Fibroblast of lung (primary cell): ENCODE measurements around the gene FOXO4. TPM values are rescaled to one million over a fixed set of nuclear protein-coding genes. Genes with fewer than 3 reads are reported as not detected.

Source experiments
- DNase-seq, 2 donors: peaks; one replicate each; pipeline versions ENCODE4 v3.0.0 to v3.0.0-alpha.2; 2010; ENCODE audit warnings: low read depth in 2 of 2
- H2AFZ ChIP-seq: 2 replicates; pipeline ENCODE4 v1.5.1; 2012; ENCODE audit warnings: low read length, control low read depth, inconsistent platforms
- H3K27ac ChIP-seq: 2 replicates; pipeline ENCODE4 v1.5.1; 2011; ENCODE audit warnings: low read length, control low read depth; ENCODE audit not compliant: insufficient read depth
- H3K27me3 ChIP-seq: 2 replicates; pipeline ENCODE4 v1.5.1; 2011; ENCODE audit warnings: mild to moderate bottlenecking, low read length; ENCODE audit not compliant: control insufficient read depth, insufficient read depth
- H3K36me3 ChIP-seq: 2 replicates; pipeline ENCODE4 v1.5.1; 2011; ENCODE audit warnings: low read length; ENCODE audit not compliant: control insufficient read depth, insufficient read depth
- H3K4me1 ChIP-seq: 2 replicates; pipeline ENCODE4 v1.5.1; 2011; ENCODE audit warnings: low read length; ENCODE audit not compliant: control insufficient read depth, insufficient read depth; ENCODE audit errors: extremely low read depth
- H3K4me2 ChIP-seq: 2 replicates; pipeline ENCODE4 v1.5.1; 2011; ENCODE audit warnings: low read length, control low read depth; ENCODE audit not compliant: insufficient read depth; ENCODE audit errors: extremely low read depth
- H3K4me3 ChIP-seq, 4 experiments: fragments of 200-600 bp in 1 of 4; sonication (generic) in 1 of 4; replicated peaks in 1 of 4; 2 replicates each; pipeline ENCODE4 v1.5.1; 2011 to 2016; ENCODE audit warnings: low read length in 4 of 4, low read depth in 3 of 4, mild to moderate bottlenecking in 3 of 4, control low read depth in 2 of 4, inconsistent platforms in 1 of 4, mixed read lengths in 1 of 4; ENCODE audit not compliant: insufficient read depth in 1 of 4; ENCODE audit errors: control extremely low read depth in 1 of 4
- H3K79me2 ChIP-seq: 2 replicates; pipeline ENCODE4 v1.5.1; 2012; ENCODE audit warnings: mild to moderate bottlenecking, low read length, inconsistent platforms; ENCODE audit not compliant: control insufficient read depth, insufficient read depth
- H3K9ac ChIP-seq: 2 replicates; pipeline ENCODE4 v1.5.1; 2011; ENCODE audit warnings: mild to moderate bottlenecking, low read length, control low read depth; ENCODE audit not compliant: insufficient read depth
- H3K9me3 ChIP-seq: 2 replicates; pipeline ENCODE4 v1.5.1; 2012; ENCODE audit warnings: low read depth, low read length; ENCODE audit not compliant: control insufficient read depth, insufficient read depth
- H4K20me1 ChIP-seq: 2 replicates; pipeline ENCODE4 v1.5.1; 2011; ENCODE audit warnings: low read length; ENCODE audit not compliant: control insufficient read depth, insufficient read depth; ENCODE audit errors: extremely low read depth
- EZH2 ChIP-seq: IDR thresholded peaks from 2 replicates; pipeline ENCODE4 v1.5.1; 2012; ENCODE audit warnings: low read length, control low read depth, mild to moderate bottlenecking; ENCODE audit errors: missing control alignments
- polyA plus RNA-seq, 2 donors: library from polyadenylated mRNA; depleted of rRNA in 1 of 2; stranded (reverse) in 1 of 2; unstranded in 1 of 2; fragments of >200 nt; gene quantifications; 2 replicates each; pipeline ENCODE4 v1.2.1, GENCODE V29; 2011 to 2012; ENCODE audit warnings: missing spikeins in 1 of 2
- total RNA-seq: library from RNA; depleted of rRNA; stranded (reverse); fragments of >200 nt; gene quantifications from 2 replicates; pipeline ENCODE4 v1.2.1, GENCODE V29; 2014
- TF ChIP-seq, protein P1 (sequence below), 2 donors: IDR thresholded peaks in 1 of 2; conservative IDR thresholded peaks in 1 of 2; 1 replicate in 1 of 2; 2 replicates in 1 of 2; pipeline ENCODE4 v1.5.1; 2011 to 2012; ENCODE audit warnings: low read length in 2 of 2, control low read depth in 1 of 2, inconsistent platforms in 1 of 2, low read depth in 1 of 2, mild to moderate bottlenecking in 1 of 2

The FOXO4 gene
- total and polyA plus RNA-seq, 2 donors (not counting 1 experiment from before 2014, with no cell fraction given), result 2.3 to 7.4 TPM

DNA sequence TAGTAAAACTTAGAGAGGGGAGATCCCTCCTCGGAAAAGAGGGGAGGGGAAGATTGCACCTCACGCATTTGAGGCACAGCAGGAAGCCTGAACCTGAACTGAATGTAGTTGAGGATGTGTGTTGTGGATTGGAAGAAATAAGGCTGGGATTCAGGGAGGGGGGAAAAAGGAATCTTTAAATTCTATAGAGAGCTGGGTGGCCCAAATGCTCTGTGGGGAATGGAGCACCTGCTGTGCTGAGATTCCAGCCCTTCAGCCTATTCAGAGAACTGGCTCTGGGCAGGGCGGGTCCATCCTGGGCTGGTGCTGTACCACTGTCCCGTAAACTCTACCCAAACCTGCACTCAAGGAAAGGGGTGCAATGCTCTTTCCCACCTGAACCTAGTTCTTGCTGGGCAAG, 4.1 kb downstream of the FOXO4 start:
- H3K36me3 ChIP-seq, result no peaks in the 10 kb centered on the region
- DNase-seq, result no peak
- TF ChIP-seq, protein P1, sequence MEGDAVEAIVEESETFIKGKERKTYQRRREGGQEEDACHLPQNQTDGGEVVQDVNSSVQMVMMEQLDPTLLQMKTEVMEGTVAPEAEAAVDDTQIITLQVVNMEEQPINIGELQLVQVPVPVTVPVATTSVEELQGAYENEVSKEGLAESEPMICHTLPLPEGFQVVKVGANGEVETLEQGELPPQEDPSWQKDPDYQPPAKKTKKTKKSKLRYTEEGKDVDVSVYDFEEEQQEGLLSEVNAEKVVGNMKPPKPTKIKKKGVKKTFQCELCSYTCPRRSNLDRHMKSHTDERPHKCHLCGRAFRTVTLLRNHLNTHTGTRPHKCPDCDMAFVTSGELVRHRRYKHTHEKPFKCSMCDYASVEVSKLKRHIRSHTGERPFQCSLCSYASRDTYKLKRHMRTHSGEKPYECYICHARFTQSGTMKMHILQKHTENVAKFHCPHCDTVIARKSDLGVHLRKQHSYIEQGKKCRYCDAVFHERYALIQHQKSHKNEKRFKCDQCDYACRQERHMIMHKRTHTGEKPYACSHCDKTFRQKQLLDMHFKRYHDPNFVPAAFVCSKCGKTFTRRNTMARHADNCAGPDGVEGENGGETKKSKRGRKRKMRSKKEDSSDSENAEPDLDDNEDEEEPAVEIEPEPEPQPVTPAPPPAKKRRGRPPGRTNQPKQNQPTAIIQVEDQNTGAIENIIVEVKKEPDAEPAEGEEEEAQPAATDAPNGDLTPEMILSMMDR (conservative IDR thresholded peaks at IDR 0.05 in 1 of 2, IDR thresholded peaks at IDR 0.05 in 1 of 2; ENCODE audit: low read depth in 1 of 2, low read length in 2 of 2), result no peak
- no peak for TF ChIP-seq EZH2
- no peak overlapping the region for H3K9ac ChIP-seq
- no peak overlapping the region for H3K4me2 ChIP-seq
- H2AFZ ChIP-seq, result no peak overlapping the region
- no peak overlapping the region for H3K4me3 ChIP-seq
- no peaks in the 10 kb centered on the region for H3K9me3 ChIP-seq
- no peaks in the 10 kb centered on the region for H3K4me1 ChIP-seq
- H4K20me1 ChIP-seq, result no peaks in the 10 kb centered on the region
- H3K79me2 ChIP-seq, result no peaks in the 10 kb centered on the region
- H3K27me3 ChIP-seq, result no peaks in the 10 kb centered on the region
- no peak overlapping the region for H3K27ac ChIP-seq

DNA sequence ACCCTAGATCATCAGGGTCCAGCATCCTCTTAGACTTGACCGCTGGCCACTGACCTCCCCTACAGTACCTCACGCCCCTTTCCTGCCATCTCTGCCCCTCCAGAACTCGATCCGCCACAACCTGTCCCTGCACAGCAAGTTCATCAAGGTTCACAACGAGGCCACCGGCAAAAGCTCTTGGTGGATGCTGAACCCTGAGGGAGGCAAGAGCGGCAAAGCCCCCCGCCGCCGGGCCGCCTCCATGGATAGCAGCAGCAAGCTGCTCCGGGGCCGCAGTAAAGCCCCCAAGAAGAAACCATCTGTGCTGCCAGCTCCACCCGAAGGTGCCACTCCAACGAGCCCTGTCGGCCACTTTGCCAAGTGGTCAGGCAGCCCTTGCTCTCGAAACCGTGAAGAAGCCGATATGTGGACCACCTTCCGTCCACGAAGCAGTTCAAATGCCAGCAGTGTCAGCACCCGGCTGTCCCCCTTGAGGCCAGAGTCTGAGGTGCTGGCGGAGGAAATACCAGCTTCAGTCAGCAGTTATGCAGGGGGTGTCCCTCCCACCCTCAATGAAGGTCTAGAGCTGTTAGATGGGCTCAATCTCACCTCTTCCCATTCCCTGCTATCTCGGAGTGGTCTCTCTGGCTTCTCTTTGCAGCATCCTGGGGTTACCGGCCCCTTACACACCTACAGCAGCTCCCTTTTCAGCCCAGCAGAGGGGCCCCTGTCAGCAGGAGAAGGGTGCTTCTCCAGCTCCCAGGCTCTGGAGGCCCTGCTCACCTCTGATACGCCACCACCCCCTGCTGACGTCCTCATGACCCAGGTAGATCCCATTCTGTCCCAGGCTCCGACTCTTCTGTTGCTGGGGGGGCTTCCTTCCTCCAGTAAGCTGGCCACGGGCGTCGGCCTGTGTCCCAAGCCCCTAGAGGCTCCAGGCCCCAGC, 5.2 kb downstream of the FOXO4 start:
- H3K4me1 ChIP-seq, result no peaks in the 10 kb centered on the region
- no peak overlapping the region for H3K4me3 ChIP-seq
- H3K27me3 ChIP-seq, result no peaks in the 10 kb centered on the region
- H3K9ac ChIP-seq, result no peak overlapping the region
- DNase-seq, result no peak
- TF ChIP-seq, protein P1 (conservative IDR thresholded peaks at IDR 0.05 in 1 of 2, IDR thresholded peaks at IDR 0.05 in 1 of 2; ENCODE audit: low read depth in 1 of 2, low read length in 2 of 2), result no peak
- TF ChIP-seq EZH2, result no peak
- no peak overlapping the region for H2AFZ ChIP-seq
- H3K36me3 ChIP-seq, result no peaks in the 10 kb centered on the region
- H4K20me1 ChIP-seq, result no peaks in the 10 kb centered on the region
- H3K4me2 ChIP-seq, result no peak overlapping the region
- no peak overlapping the region for H3K27ac ChIP-seq
- H3K9me3 ChIP-seq, result no peaks in the 10 kb centered on the region
- no peaks in the 10 kb centered on the region for H3K79me2 ChIP-seq

DNA sequence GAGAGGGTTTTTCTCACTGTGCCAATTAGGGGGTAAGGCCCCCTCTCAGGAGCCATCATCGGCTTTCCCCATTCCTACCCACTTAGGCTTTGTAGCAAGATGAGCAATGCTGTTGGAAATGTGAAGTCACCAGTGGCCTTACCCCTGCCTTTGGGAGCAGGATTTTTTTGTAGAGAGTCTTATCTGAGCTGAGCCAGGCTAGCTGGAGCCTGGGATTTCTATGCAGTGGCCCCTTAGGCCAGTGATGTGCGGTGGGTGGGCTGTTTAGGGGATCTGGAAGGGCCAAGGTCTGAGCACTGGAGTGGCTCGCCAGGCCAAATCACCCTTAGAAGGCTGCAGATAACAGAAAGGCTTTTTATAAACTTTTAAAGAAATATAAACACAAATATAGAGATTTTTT, 6.6 kb downstream of the FOXO4 start:
- Histone ChIP-seq H3K27ac (no peak overlapping the region), H3K4me3 (no peak overlapping the region)
- no peak for TF ChIP-seq EZH2
- TF ChIP-seq, protein P1 (conservative IDR thresholded peaks at IDR 0.05 in 1 of 2, IDR thresholded peaks at IDR 0.05 in 1 of 2; ENCODE audit: low read depth in 1 of 2, low read length in 2 of 2), result no peak

More for the DNA sequence above, 6.6 kb downstream of the FOXO4 start:
- H3K9ac ChIP-seq, result no peak overlapping the region
- H3K4me2 ChIP-seq, result no peak overlapping the region
- H3K79me2 ChIP-seq, result no peaks in the 10 kb centered on the region
- no peaks in the 10 kb centered on the region for H4K20me1 ChIP-seq
- H3K9me3 ChIP-seq, result no peaks in the 10 kb centered on the region
- no peaks in the 10 kb centered on the region for H3K4me1 ChIP-seq
- no peak overlapping the region for H2AFZ ChIP-seq
- no peak for DNase-seq
- no peaks in the 10 kb centered on the region for H3K27me3 ChIP-seq
- no peaks in the 10 kb centered on the region for H3K36me3 ChIP-seq
